SU-DHL-6 (cell line): ENCODE measurements around the gene LRP1B.

Source experiments
- H2AFZ ChIP-seq: fragments of 200-600 bp; sonication (generic); 2 replicates; pipeline ENCODE4 v1.6.1; 2014; ENCODE audit warnings: low read depth, mild to moderate bottlenecking, moderate library complexity, mixed read lengths, antibody characterized with exemption, low read length; ENCODE audit not compliant: severe bottlenecking
- H3F3A ChIP-seq: fragments of 200-600 bp; shearing (Covaris generic); 2 replicates; pipeline ENCODE4 v1.6.0; 2016; ENCODE audit warnings: antibody characterized with exemption, mild to moderate bottlenecking; ENCODE audit not compliant: insufficient read depth
- H3K27ac ChIP-seq: fragments of 200-600 bp; sonication (generic); 2 replicates; pipeline ENCODE4 v1.5.1; 2016; ENCODE audit warnings: low read depth, mild to moderate bottlenecking, low read length, moderate library complexity, mixed read lengths
- H3K27me3 ChIP-seq: fragments of 200-600 bp; sonication (generic), shearing (Covaris generic); 2 replicates; pipeline ENCODE4 v1.6.0; 2014; ENCODE audit warnings: mild to moderate bottlenecking, low read length
- H3K36me3 ChIP-seq: fragments of 200-600 bp; sonication (generic); 2 replicates; pipeline ENCODE4 v1.6.1; 2014; ENCODE audit warnings: mild to moderate bottlenecking, low read length, mixed read lengths
- H3K4me2 ChIP-seq: fragments of 300-600, 200-600 bp; shearing (Covaris generic), sonication (generic); 2 replicates; pipeline ENCODE4 v1.6.0; 2014; ENCODE audit warnings: low read length, low read depth, mild to moderate bottlenecking; ENCODE audit not compliant: poor library complexity, severe bottlenecking
- H3K4me3 ChIP-seq: fragments of 200-600 bp; sonication (generic); 2 replicates; pipeline ENCODE4 v1.5.1; 2014; ENCODE audit warnings: antibody characterized with exemption, low read length, mild to moderate bottlenecking, mixed read lengths; ENCODE audit not compliant: insufficient read depth, poor library complexity, severe bottlenecking
- H3K79me2 ChIP-seq: fragments of 200-600 bp; sonication (generic); 2 replicates; pipeline ENCODE4 v1.6.1; 2014; ENCODE audit warnings: mild to moderate bottlenecking, low read length, moderate library complexity; ENCODE audit not compliant: insufficient read depth
- H3K9ac ChIP-seq: fragments of 200-600 bp; sonication (generic); 2 replicates; pipeline ENCODE4 v1.7.0; 2014; ENCODE audit warnings: mild to moderate bottlenecking, low read length
- H3K9me2 ChIP-seq: fragments of 200-600 bp; sonication (generic); replicated peaks from 2 replicates; pipeline ENCODE4 v1.6.1; 2014; ENCODE audit warnings: low read length; ENCODE audit not compliant: insufficient read depth
- H3K9me3 ChIP-seq: fragments of 200-600 bp; sonication (generic); 2 replicates; pipeline ENCODE4 v1.6.1; 2014; ENCODE audit warnings: low read length, mixed read lengths; ENCODE audit not compliant: insufficient read depth
- H4K20me1 ChIP-seq: fragments of 200-600 bp; sonication (generic); 2 replicates; pipeline ENCODE4 v1.6.1; 2014; ENCODE audit warnings: low read depth, mild to moderate bottlenecking, antibody characterized with exemption, low read length, moderate library complexity, mixed read lengths
- EZH2phosphoT487 ChIP-seq: fragments of 200-600 bp; sonication (generic), shearing (Covaris generic); conservative IDR thresholded peaks from 2 replicates; pipeline ENCODE4 v1.6.1; 2018; ENCODE audit warnings: mild to moderate bottlenecking, antibody characterized with exemption, low read length, moderate library complexity, mixed read lengths
- TF ChIP-seq, protein P1 (sequence below): fragments of 200-600 bp; sonication (generic); IDR thresholded peaks from one replicate; pipeline ENCODE4 v1.5.1; 2017; ENCODE audit warnings: antibody characterized with exemption, mild to moderate bottlenecking, low read length, moderate library complexity; ENCODE audit not compliant: insufficient read depth, poor library complexity, severe bottlenecking

LRP1B gene

DNA sequence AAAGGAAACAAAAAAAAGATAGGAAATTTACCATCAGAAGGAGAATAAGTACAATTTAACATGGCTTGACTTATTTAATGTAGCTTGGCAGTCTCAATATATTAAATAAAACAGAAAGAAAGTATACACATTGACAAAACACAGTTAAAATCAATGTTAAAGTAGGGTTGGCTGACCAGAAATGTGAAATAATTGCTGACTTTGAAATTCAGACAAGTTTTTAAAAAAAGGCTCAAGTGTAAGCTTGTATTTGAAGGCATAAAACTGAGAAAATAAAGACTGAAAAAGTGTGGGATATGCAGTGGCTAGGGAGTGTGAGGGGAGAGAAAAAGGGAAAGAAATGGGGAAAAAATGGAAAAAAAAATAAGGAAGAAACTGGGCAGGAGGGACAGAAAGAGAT is 665.8 kb downstream of the LRP1B start:
- Histone ChIP-seq H3K9me2 (no peaks in the 10 kb centered on the region), H3K9me3 (no peaks in the 10 kb centered on the region), H2AFZ (no peak overlapping the region), H3K27me3 (no peaks in the 10 kb centered on the region), H3F3A (no peaks in the 10 kb centered on the region), H3K36me3 (no peaks in the 10 kb centered on the region), H3K27ac (no peak overlapping the region), H3K9ac (no peak overlapping the region), H3K4me3 (no peak overlapping the region), H3K4me2 (no peak overlapping the region), H4K20me1 (no peaks in the 10 kb centered on the region), H3K79me2 (no peaks in the 10 kb centered on the region)
- TF ChIP-seq, protein P1, sequence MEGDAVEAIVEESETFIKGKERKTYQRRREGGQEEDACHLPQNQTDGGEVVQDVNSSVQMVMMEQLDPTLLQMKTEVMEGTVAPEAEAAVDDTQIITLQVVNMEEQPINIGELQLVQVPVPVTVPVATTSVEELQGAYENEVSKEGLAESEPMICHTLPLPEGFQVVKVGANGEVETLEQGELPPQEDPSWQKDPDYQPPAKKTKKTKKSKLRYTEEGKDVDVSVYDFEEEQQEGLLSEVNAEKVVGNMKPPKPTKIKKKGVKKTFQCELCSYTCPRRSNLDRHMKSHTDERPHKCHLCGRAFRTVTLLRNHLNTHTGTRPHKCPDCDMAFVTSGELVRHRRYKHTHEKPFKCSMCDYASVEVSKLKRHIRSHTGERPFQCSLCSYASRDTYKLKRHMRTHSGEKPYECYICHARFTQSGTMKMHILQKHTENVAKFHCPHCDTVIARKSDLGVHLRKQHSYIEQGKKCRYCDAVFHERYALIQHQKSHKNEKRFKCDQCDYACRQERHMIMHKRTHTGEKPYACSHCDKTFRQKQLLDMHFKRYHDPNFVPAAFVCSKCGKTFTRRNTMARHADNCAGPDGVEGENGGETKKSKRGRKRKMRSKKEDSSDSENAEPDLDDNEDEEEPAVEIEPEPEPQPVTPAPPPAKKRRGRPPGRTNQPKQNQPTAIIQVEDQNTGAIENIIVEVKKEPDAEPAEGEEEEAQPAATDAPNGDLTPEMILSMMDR, result no peak
- TF ChIP-seq EZH2phosphoT487, result no peak

DNA sequence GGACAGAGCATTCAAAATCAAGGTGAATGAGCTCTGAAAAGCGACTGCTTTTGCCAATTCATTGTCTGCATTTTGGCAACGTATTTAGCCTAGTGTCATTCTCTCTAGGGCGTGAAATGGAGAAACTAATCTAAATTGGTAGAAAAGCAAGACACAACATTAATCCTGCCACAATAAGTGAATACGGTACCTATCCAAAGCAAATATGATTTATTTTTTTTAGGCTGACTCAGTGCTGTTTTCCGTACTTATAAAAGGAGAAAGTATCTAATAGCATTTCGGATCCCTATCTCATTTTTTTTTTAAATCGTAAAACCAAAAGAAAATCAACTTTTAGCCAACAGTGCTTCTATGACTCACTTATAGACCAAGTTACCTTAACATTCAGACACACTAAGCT is 672.5 kb downstream of the LRP1B start:
- H3F3A ChIP-seq, result no peaks in the 10 kb centered on the region
- H3K27ac ChIP-seq, result no peak overlapping the region
- no peaks in the 10 kb centered on the region for H3K36me3 ChIP-seq
- no peaks in the 10 kb centered on the region for H4K20me1 ChIP-seq
- H3K4me2 ChIP-seq, result no peak overlapping the region
- no peaks in the 10 kb centered on the region for H3K9me2 ChIP-seq
- H3K9ac ChIP-seq, result no peak overlapping the region
- TF ChIP-seq, protein P1, result no peak
- no peak for TF ChIP-seq EZH2phosphoT487
- no peaks in the 10 kb centered on the region for H3K9me3 ChIP-seq
- no peaks in the 10 kb centered on the region for H3K27me3 ChIP-seq
- H3K79me2 ChIP-seq, result no peaks in the 10 kb centered on the region
- H3K4me3 ChIP-seq, result no peak overlapping the region
- H2AFZ ChIP-seq, result no peak overlapping the region

DNA sequence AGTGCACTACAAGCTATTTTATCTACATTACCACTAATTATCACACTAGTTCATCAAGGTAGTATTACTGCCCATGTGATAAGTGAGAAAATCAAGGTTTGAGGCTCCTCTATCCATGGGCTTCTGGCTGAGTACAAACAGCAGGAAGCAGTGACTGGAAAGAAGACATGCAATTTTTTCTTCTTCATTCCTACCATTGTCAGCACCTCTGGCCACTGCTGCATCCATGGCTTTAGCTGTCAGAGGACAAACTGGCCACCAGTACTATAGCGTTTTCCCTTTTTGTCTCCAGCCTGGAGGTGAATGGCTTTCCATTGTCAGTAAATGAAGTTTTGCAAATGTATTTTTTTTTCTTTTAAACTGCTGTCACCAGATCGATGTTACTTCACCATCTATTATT is 674.9 kb downstream of the LRP1B start:
- Histone ChIP-seq H4K20me1 (no peaks in the 10 kb centered on the region), H3K36me3 (no peaks in the 10 kb centered on the region), H3K27me3 (no peaks in the 10 kb centered on the region), H2AFZ (no peak overlapping the region), H3F3A (no peaks in the 10 kb centered on the region), H3K9me3 (no peaks in the 10 kb centered on the region), H3K4me2 (no peak overlapping the region), H3K9me2 (no peaks in the 10 kb centered on the region), H3K27ac (no peak overlapping the region), H3K4me3 (no peak overlapping the region), H3K79me2 (no peaks in the 10 kb centered on the region), H3K9ac (no peak overlapping the region)
- TF ChIP-seq, protein P1, result no peak
- no peak for TF ChIP-seq EZH2phosphoT487
